ENCODE results near the gene BBX. TPM values are rescaled to one million over a fixed set of nuclear protein-coding genes. Genes with fewer than 3 reads are reported as not detected.

Gene BBX
- total RNA-seq, 5 donors from 2014 or later (not counting 1 experiment from before 2014, with no cell fraction given) = 67.7 to 89.8 (median 82.0) TPM

DNA sequence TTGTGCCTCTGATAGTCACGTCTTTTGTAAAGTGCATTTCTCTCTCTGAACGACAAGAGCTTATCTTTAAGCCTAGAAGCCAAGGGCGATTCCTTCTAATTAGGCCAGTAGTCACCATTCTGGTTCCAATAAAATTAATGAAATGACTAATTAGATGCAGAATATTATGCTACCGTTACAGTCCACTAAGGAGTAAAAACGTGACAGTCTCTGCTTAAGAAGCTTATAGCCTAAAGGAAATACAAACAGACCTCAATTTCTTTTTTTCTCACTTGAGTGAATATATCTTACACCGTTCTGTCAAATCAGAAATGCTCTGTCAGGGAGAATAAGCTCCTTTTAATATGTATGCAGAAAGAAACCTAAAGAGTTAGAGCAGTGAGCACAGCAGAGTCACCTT lies 332.0 kb downstream of the BBX start:
- no peaks in the 10 kb centered on the region for H3K27me3 ChIP-seq (replicated peaks in 1 of 2; ENCODE audit: control insufficient read depth in 2 of 2, extremely low read depth in 1 of 2, insufficient read depth in 2 of 2, low read length in 1 of 2)
- no peak overlapping the region for H3K4me3 Mint-ChIP-seq
- ChIA-PET CTCF (interaction anchor here in 1 of 2 donors (0.5 kb wide), 1 partner anchor 221 kb away, joined by 3 read pairs; no protein-coding TSS in a partner anchor), POLR2A (no interaction called here)
- H3K9me3 ChIP-seq = no peaks in the 10 kb centered on the region
- H3K9me3 Mint-ChIP-seq = peaks cover 2 to 5% (median 4%) of the 10 kb centered on the region in 3 donors
- WGBS (ENCODE audit: insufficient coverage) = 100% methylated on average over 1 of the region's 6 CpGs
- DNase-seq (no peak), ATAC-seq (replicated peaks in 1 of 4) (no peak)
- no peak overlapping the region for H3K4me3 ChIP-seq (ENCODE audit: control insufficient read depth in 1 of 2, extremely low read depth in 1 of 2, low read length in 1 of 2)
- no peaks in the 10 kb centered on the region for H3K36me3 Mint-ChIP-seq
- H3K36me3 ChIP-seq (ENCODE audit: control insufficient read depth in 2 of 2, extremely low read depth in 1 of 2, insufficient read depth in 1 of 2, low read length in 1 of 2) = no peaks in the 10 kb centered on the region
- H3K4me1 Mint-ChIP-seq = no peaks in the 10 kb centered on the region
- H3K27me3 Mint-ChIP-seq = no peaks in the 10 kb centered on the region
- no peak overlapping the region for H3K27ac Mint-ChIP-seq
- H3K4me1 ChIP-seq (ENCODE audit: control insufficient read depth in 1 of 2, extremely low read depth in 1 of 2, insufficient read depth in 2 of 2, low read length in 2 of 2) = no peaks in the 10 kb centered on the region
- no peak overlapping the region for H3K27ac ChIP-seq (ENCODE audit: low read length)

- DNase-seq = peak in 1 of 35 experiments; percentile 5
Measured at GRCh38 chr3:107855710-107856109, 332.9 kb downstream of the BBX start.

GRCh38 chr3:107857854-107858253 lies 335.1 kb downstream of the BBX start:
- Histone ChIP-seq H3K27me3 (replicated peaks in 1 of 2; ENCODE audit: control insufficient read depth in 2 of 2, extremely low read depth in 1 of 2, insufficient read depth in 2 of 2, low read length in 1 of 2) (no peaks in the 10 kb centered on the region), H3K9me3 (no peaks in the 10 kb centered on the region), H3K36me3 (ENCODE audit: control insufficient read depth in 2 of 2, extremely low read depth in 1 of 2, insufficient read depth in 1 of 2, low read length in 1 of 2) (no peaks in the 10 kb centered on the region), H3K4me3 (ENCODE audit: control insufficient read depth in 1 of 2, extremely low read depth in 1 of 2, low read length in 1 of 2) (no peak overlapping the region), H3K27ac (ENCODE audit: low read length) (no peak overlapping the region), H3K4me1 (ENCODE audit: control insufficient read depth in 1 of 2, extremely low read depth in 1 of 2, insufficient read depth in 2 of 2, low read length in 2 of 2) (no peaks in the 10 kb centered on the region)
- POLR2A ChIA-PET = interaction anchor here in 1 of 2 donors (0.7 kb wide), 1 partner anchor 23 kb away, joined by 13 read pairs; no protein-coding TSS in a partner anchor
- 40% methylated on average over 1 of the region's 5 CpGs for WGBS (ENCODE audit: insufficient coverage)
- H3K4me1 Mint-ChIP-seq = peaks cover 0 to 4% (median 4%) of the 10 kb centered on the region in 3 donors
- CTCF ChIA-PET = no interaction called here
- H3K9me3 Mint-ChIP-seq = peaks cover 0 to under 1% (median 0%) of the 10 kb centered on the region in 3 donors
- H3K4me3 Mint-ChIP-seq = no peak overlapping the region
- no peak for ATAC-seq (replicated peaks in 1 of 4)
- H3K27ac Mint-ChIP-seq = no peak overlapping the region
- no peaks in the 10 kb centered on the region for H3K36me3 Mint-ChIP-seq
- peaks cover 0 to 5% of the 10 kb centered on the region in 2 donors for H3K27me3 Mint-ChIP-seq
- DNase-seq = no peak

More at GRCh38 chr3:107855710-107856109, 332.9 kb downstream of the BBX start:
- ChIA-PET CTCF (interaction anchor here in 1 of 2 donors (0.6 to 1.4 kb wide), 2 partner anchors 10 to 1856 kb away, joined by 3 to 11 read pairs; no protein-coding TSS in a partner anchor), POLR2A (no interaction called here)
- H3K4me1 ChIP-seq (ENCODE audit: control insufficient read depth in 1 of 2, extremely low read depth in 1 of 2, insufficient read depth in 2 of 2, low read length in 2 of 2) = no peaks in the 10 kb centered on the region
- Mint-ChIP-seq H3K36me3 (no peaks in the 10 kb centered on the region), H3K27me3 (no peaks in the 10 kb centered on the region), H3K9me3 (peaks cover 2 to 5% (median 4%) of the 10 kb centered on the region in 3 donors), H3K27ac (no peak overlapping the region), H3K4me3 (no peak overlapping the region), H3K4me1 (no peaks in the 10 kb centered on the region)
- 93% methylated on average over 3 of the region's 5 CpGs for WGBS (ENCODE audit: insufficient coverage)
- H3K9me3 ChIP-seq = no peaks in the 10 kb centered on the region
- H3K27ac ChIP-seq (ENCODE audit: low read length) = no peak overlapping the region
- no peaks in the 10 kb centered on the region for H3K36me3 ChIP-seq (ENCODE audit: control insufficient read depth in 2 of 2, extremely low read depth in 1 of 2, insufficient read depth in 1 of 2, low read length in 1 of 2)
- no peak overlapping the region for H3K4me3 ChIP-seq (ENCODE audit: control insufficient read depth in 1 of 2, extremely low read depth in 1 of 2, low read length in 1 of 2)
- ATAC-seq (replicated peaks in 1 of 4) = no peak
- no peaks in the 10 kb centered on the region for H3K27me3 ChIP-seq (replicated peaks in 1 of 2; ENCODE audit: control insufficient read depth in 2 of 2, extremely low read depth in 1 of 2, insufficient read depth in 2 of 2, low read length in 1 of 2)

DNA sequence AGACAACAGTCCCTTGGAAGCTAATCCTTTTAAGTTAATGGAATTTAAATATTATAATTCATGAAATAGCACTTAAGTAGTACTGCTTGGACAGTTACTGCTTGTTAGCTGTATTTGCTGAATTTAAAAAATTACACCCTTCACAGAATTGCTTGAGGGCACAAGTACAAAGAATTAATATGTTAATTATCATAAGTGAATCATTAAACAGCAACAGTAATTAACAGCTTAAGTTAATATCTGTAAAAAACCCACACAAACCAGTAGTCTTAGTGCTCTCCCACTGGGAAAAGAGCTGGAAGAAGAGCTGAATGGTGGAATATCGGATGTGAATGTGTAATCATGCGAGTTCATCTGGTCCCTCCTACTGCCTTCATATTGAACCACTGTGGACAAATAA lies 336.1 kb downstream of the BBX start:
- CTCF ChIA-PET = interaction anchor here in 1 of 2 donors (0.8 kb wide), 1 partner anchor 310 kb away, joined by 3 read pairs; no protein-coding TSS in a partner anchor
- no peaks in the 10 kb centered on the region for H3K36me3 ChIP-seq (ENCODE audit: control insufficient read depth in 2 of 2, extremely low read depth in 1 of 2, insufficient read depth in 1 of 2, low read length in 1 of 2)
- H3K9me3 ChIP-seq = no peaks in the 10 kb centered on the region
- Mint-ChIP-seq H3K27me3 (peaks cover 0 to 5% of the 10 kb centered on the region in 2 donors), H3K4me1 (peaks cover 0 to 4% (median 4%) of the 10 kb centered on the region in 3 donors), H3K9me3 (no peaks in the 10 kb centered on the region), H3K36me3 (no peaks in the 10 kb centered on the region), H3K4me3 (no peak overlapping the region), H3K27ac (no peak overlapping the region)
- no peak overlapping the region for H3K4me3 ChIP-seq (ENCODE audit: control insufficient read depth in 1 of 2, extremely low read depth in 1 of 2, low read length in 1 of 2)
- no peak overlapping the region for H3K27ac ChIP-seq (ENCODE audit: low read length)
- H3K4me1 ChIP-seq (ENCODE audit: control insufficient read depth in 1 of 2, extremely low read depth in 1 of 2, insufficient read depth in 2 of 2, low read length in 2 of 2) = no peaks in the 10 kb centered on the region
- ATAC-seq (replicated peaks in 1 of 4) (no peak), DNase-seq (no peak)
- no peaks in the 10 kb centered on the region for H3K27me3 ChIP-seq (replicated peaks in 1 of 2; ENCODE audit: control insufficient read depth in 2 of 2, extremely low read depth in 1 of 2, insufficient read depth in 2 of 2, low read length in 1 of 2)
- no CpG with 5 or more reads among the region's 2 CpGs for WGBS (ENCODE audit: insufficient coverage)
- POLR2A ChIA-PET = no interaction called here

Other genes with a start within 250 kb of the BBX start
- not detected for gene CCDC54, start 145.5 kb upstream of the BBX start, total RNA-seq

Measured in T-cell (primary cell).